Activated CD4-positive, alpha-beta T cell treated with anti-CD3 and anti-CD28 coated beads, Interleukin-10, Interleukin-2, amounts not matched to agents 100 ng/mL and 50 ng/mL, durations not matched to agents 16 hours and 8 hours (primary cell): ENCODE results near the gene ATP2A2.
A peak's percentile ranks its signal among the peaks of the same experiment; 100 is the strongest.
"Not testable (repeated sequence)": the region's sequence is repeated elsewhere in the genome, so short reads cannot be mapped to it uniquely, and the experiment has no call there.

ENCODE experiments used
- DNase-seq: peaks from one replicate; pipeline ENCODE4 v3.0.0-alpha.2; 2020

ATP2A2 gene

GRCh38 chr12:110343736-110344555 lies 62.9 kb downstream of the ATP2A2 start:
- DNase-seq = no peak

DNA sequence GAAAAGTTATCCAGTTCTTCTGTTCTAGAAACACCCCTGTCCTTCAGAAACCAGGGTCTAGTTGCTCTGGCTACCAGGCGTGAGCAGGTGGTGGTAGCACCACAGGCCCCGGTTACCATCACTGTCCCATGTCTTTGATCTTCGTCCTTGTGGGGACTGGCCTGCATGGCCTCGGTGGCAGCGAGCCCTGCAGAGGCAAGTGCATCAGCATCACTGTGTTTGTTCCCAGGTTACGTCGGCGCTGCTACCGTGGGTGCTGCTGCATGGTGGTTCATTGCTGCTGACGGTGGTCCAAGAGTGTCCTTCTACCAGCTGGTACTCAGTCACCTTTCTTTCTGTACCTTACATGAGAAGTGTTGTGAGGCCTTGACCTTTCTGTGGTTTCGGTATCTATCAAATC lies 63.6 kb downstream of the ATP2A2 start:
- DNase-seq = no peak

GRCh38 chr12:110345176-110345661 lies 64.2 kb downstream of the ATP2A2 start:
- no peak for DNase-seq

DNA sequence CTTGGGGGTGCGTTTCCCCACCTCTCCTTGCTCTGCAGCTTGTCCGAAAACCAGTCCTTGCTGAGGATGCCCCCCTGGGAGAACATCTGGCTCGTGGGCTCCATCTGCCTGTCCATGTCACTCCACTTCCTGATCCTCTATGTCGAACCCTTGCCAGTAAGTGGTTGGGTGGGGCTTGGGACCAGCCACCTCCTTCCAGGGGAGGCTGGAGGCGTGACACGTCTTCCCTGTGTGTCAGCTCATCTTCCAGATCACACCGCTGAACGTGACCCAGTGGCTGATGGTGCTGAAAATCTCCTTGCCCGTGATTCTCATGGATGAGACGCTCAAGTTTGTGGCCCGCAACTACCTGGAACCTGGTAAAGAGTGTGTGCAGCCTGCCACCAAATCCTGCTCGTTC lies 64.9 kb downstream of the ATP2A2 start:
- no peak for DNase-seq

GRCh38 chr12:110347767-110348166 lies 66.7 kb downstream of the ATP2A2 start:
- no peak for DNase-seq

- DNase-seq = no peak
These were observed 67.5 kb downstream of the ATP2A2 start for GRCh38 chr12:110348431-110349059.

DNA sequence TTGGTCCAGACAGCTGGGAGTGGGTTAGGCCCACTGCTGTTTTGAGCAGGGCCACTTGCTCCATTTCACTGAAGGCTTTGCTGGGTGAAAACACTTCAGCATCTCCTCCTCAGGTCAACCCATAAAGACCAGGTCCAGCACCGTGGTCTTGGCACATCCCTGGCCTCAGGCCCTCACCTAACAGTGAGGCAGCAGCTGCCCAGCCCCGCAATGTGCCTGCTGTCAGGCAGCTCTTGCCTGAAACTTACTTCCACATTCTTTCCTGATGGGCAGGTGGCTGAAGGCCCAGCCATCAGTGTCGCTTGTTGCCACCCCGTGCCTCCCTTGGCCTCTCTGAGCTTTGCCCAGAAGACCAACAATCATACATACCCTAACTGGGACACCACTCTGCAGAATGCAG lies 68.0 kb downstream of the ATP2A2 start:
- DNase-seq = no peak

DNA sequence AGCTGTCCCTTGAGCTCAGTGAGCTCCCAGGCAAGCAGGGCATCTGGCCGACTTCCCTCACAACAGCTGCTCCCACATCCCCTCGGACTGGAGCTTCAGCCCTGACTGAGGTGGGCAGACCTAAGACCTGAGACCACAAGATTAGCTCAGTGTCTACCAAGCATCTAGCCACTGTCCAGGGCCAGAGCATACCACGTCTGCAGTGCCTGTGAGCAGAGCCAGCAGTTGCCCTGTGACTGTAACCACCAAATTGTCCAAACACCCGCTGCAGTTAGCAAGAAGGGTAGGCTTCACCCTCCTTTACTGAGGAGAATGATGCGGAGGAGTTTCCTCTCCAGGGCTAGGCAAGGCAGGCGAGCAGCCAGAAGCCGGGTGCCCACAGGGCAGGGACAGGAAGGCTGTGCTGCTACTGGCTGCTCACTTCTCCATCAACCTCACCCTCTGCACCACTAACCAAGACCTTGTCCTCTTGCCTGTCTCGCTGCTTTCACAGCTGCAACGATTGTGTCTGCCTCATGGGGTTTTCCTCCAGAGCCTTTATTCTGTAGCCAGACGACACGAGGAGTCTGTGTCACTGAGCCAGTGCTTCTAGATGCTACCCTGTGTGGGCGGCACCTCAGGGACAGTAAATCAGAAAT lies 68.6 kb downstream of the ATP2A2 start:
- DNase-seq = peak; percentile 38

GRCh38 chr12:110351119-110351518 lies 70.1 kb downstream of the ATP2A2 start:
- DNase-seq = no peak

DNA sequence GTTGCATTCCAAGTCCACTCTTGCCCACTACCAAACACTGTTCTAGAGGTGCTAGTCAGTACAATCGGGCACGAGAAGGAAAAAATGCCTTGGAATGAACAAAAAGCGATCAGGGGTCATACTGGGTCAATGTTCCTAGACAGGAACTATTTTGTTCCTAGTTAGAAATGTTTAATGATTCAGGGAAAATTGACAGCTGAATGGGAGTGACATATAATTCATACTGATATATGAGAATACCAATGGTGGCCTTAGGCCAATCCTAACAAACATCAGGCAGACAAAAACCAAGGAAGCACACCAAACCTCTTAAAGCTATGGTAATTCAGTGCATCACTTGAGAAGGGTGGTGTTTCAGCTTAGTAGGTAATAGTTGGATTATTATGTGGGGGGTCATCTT lies 71.4 kb downstream of the ATP2A2 start:
- DNase-seq = no peak

- no peak for DNase-seq
These were observed 72.3 kb downstream of the ATP2A2 start for GRCh38 chr12:110353211-110353965.

GRCh38 chr12:110354172-110354780 lies 73.2 kb downstream of the ATP2A2 start:
- DNase-seq = peak; percentile 17

GRCh38 chr12:110355073-110355472 lies 74.0 kb downstream of the ATP2A2 start:
- peak; percentile 37 for DNase-seq

- not testable (repeated sequence) for DNase-seq
These were observed 77.5 kb downstream of the ATP2A2 start for GRCh38 chr12:110358384-110359097.

DNA sequence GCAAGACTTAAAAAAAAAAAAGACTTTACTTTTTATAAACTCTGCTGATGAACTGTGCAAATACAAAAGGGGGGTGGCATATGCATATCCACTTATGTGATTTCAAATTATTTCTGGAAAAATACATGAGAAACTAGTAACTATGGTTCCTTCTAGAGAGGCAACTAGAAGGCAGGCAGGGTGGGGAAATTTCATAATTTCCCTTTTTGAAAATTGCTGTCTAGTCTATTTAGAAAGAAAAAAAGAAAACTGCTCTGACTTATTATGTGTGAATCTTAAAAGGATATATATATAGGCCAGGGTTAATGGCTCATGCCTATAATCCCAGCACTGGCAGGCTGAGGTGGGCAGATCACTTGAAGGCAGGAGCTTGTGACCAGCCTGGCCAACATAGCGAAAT lies 80.2 kb downstream of the ATP2A2 start:
- DNase-seq = no peak

GRCh38 chr12:110365489-110366320 lies 84.7 kb downstream of the ATP2A2 start:
- no peak for DNase-seq

GRCh38 chr12:110366321-110367142 lies 85.5 kb downstream of the ATP2A2 start:
- no peak for DNase-seq

DNA sequence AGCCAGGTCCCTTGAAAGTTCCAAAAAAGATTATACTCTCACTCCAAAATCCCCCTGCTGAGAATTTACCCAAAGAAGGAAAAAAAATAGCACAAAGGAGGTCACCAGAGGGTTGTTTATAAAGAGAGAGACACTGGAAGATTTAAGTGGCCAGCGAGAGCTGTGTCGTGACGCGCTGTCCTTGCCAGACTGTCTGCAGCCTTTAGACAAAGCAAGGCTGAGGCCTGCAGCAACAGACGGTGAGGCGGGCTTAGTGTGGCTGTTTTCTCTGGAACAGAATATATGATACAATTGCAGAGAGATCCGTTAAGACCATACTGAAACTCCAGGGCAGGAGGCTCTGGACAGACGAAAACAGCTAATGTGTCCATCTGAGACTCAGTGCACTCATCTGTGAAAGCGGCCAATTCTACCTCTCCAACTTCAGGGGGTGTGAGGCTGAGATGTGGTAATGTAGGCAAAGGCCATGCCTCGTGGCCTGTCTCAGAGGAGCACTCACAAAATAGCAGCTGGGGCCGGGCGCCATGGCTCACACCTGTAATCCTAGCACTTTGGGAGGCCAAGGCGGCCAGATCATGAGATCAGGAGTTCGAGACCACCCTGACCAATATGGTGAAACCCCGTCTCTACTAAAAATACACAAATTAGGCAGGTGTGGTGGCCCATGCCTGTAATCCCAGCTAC lies 86.3 kb downstream of the ATP2A2 start:
- DNase-seq = no peak

DNA sequence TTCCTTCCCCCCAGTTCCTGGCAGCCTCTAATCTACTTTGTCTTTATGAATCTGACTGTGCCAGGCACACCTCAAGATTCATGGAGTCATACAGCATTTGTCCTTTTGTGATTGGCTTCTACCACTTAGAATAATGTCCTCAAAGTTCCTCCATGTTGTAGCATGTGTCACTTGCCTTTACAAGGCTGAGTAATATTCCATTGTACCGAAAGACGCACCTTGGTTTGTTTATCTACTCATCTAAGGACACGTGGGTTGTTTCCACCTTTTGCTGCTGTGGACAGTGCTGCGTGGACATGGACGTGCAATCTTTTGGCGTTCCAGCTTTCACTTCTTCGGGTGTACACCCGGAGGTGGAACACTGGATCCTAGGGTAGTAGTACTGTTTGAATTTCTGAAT lies 88.9 kb downstream of the ATP2A2 start:
- no peak for DNase-seq
